Activated T-cell treated with anti-CD3 and anti-CD28 coated beads for 48 hours (primary cell): ENCODE measurements around the gene GNG14.
A peak's percentile ranks its signal among the peaks of the same experiment; 100 is the strongest.
"Not testable (repeated sequence)": the region's sequence is repeated elsewhere in the genome, so short reads cannot be mapped to it uniquely, and the experiment has no call there.

Experiments
- DNase-seq: peaks from one replicate; pipeline ENCODE4 v3.0.0-alpha.2; 2020; ENCODE audit warnings: low read depth

GNG14 gene

GRCh38 chr19:12687496-12688196 is at the start of gene GNG14:
TSS of gene GNG14 (plus strand) at chr19:12687998. CDS start at chr19:12688049, 51 bp downstream.
- no peak for DNase-seq

GRCh38 chr19:12638611-12639182 is 49.1 kb upstream of the GNG14 start:
- DNase-seq: no peak

GRCh38 chr19:12639901-12640613 is 47.7 kb upstream of the GNG14 start:
- peak; percentile 86 for DNase-seq

GRCh38 chr19:12641456-12641855 is 46.3 kb upstream of the GNG14 start:
- DNase-seq: no peak

- no peak for DNase-seq
These were observed 45.3 kb upstream of the GNG14 start for GRCh38 chr19:12642506-12642905.

GRCh38 chr19:12643716-12644115 is 44.1 kb upstream of the GNG14 start:
- DNase-seq: not testable (repeated sequence)

GRCh38 chr19:12646551-12646950 is 41.2 kb upstream of the GNG14 start:
- DNase-seq: no peak

- DNase-seq: no peak
These were observed 40.8 kb upstream of the GNG14 start for GRCh38 chr19:12647047-12647446.

GRCh38 chr19:12647490-12648071 is 40.2 kb upstream of the GNG14 start:
- DNase-seq: peak; percentile 55

- DNase-seq: no peak
These were observed 39.7 kb upstream of the GNG14 start for GRCh38 chr19:12648088-12648487.

GRCh38 chr19:12649941-12650340 is 37.9 kb upstream of the GNG14 start:
- no peak for DNase-seq

- DNase-seq: no peak
These were observed 35.6 kb upstream of the GNG14 start for GRCh38 chr19:12652219-12652618.

- no peak for DNase-seq
These were observed 32.3 kb upstream of the GNG14 start for GRCh38 chr19:12655546-12655945.

- DNase-seq: no peak
These were observed 30.8 kb upstream of the GNG14 start for GRCh38 chr19:12656899-12657571.

GRCh38 chr19:12657966-12658365 is 29.8 kb upstream of the GNG14 start:
- no peak for DNase-seq

- DNase-seq: no peak
These were observed 26.8 kb upstream of the GNG14 start for GRCh38 chr19:12660980-12661379.

GRCh38 chr19:12664406-12665280 is 23.2 kb upstream of the GNG14 start:
- no peak for DNase-seq

- peak; percentile 34 for DNase-seq
These were observed 22.6 kb upstream of the GNG14 start for GRCh38 chr19:12665281-12665573.

GRCh38 chr19:12665671-12666264 is 22.0 kb upstream of the GNG14 start:
- no peak for DNase-seq

- DNase-seq: peak; percentile 88
These were observed 21.3 kb upstream of the GNG14 start, which contains the start of the genes MAN2B1 and WDR83 for GRCh38 chr19:12666265-12667048. TSS of gene MAN2B1 (minus strand) at chr19:12666742. CDS start at chr19:12666701, 41 bp downstream. TSS of gene WDR83 (plus strand) at chr19:12666807. CDS start at chr19:12669791, 2,984 bp downstream.
